ENCODE results near the gene PPM1E. TPM values are rescaled to one million over a fixed set of nuclear protein-coding genes. Genes with fewer than 3 reads are reported as not detected.

Gene PPM1E
- total and polyA plus RNA-seq, 2 of the 4 experiments (the other 2 are of a cell fraction), result under 0.01 to 0.05 TPM

DNA sequence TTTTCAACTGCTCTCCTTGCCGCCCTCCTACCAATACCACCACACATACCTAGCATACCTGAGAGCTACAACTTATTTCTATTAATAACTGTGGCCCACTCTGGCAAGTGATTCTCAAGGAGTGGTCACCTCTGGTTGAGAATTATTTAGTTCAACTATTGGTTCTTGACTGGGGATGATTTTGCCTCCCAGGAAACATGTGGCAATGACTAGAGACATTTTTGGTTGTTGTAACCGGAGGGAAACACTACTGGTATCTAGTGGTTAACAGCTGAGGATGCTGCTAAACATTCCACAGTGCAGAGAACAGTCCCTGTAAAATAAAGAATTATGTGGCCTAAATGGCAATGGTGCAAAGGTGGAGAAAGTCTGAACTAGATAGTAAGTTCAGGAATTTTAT, 254.4 kb downstream of the PPM1E start:
- Histone ChIP-seq H2AK9ac (replicated peaks; ENCODE audit: low read depth, low read length, poor library complexity) (no peak overlapping the region), H2BK5ac (ENCODE audit: low read depth, low read length, poor library complexity, severe bottlenecking) (no peak overlapping the region), H4K8ac (ENCODE audit: low read depth in 2 of 2, low read length in 2 of 2) (no peak overlapping the region), H3K4me3 (ENCODE audit: insufficient read depth, low read depth, low read length) (no peak overlapping the region), H3K27me3 (ENCODE audit: control insufficient read depth, insufficient read depth, low read length) (no peaks in the 10 kb centered on the region), H3K9ac (ENCODE audit: low read depth, low read length) (no peak overlapping the region), H2BK20ac (ENCODE audit: low read depth, low read length) (no peak overlapping the region), H3K79me1 (ENCODE audit: low read depth in 1 of 2, low read length in 2 of 2) (no peaks in the 10 kb centered on the region), H3K14ac (replicated peaks; ENCODE audit: low read depth, low read length) (no peak overlapping the region), H3K4me1 (ENCODE audit: control insufficient read depth, insufficient read depth, low read length) (no peaks in the 10 kb centered on the region), H3K36me3 (ENCODE audit: control insufficient read depth, insufficient read depth, low read length) (peaks cover 5% of the 10 kb centered on the region; the same call in 1 of the 2 replicates), H2BK15ac (ENCODE audit: low read depth, low read length) (no peak overlapping the region), H3K23ac (ENCODE audit: low read depth, low read length) (no peak overlapping the region), H3K9me1 (ENCODE audit: insufficient read depth, low read length) (no peaks in the 10 kb centered on the region), H2AFZ (replicated peaks; ENCODE audit: low read length, poor library complexity) (no peak overlapping the region), H4K5ac (ENCODE audit: low read depth, low read length) (no peak overlapping the region), H2AK5ac (ENCODE audit: low read depth, low read length) (no peak overlapping the region), H3K4ac (ENCODE audit: low read depth, low read length) (no peak overlapping the region), H3K18ac (ENCODE audit: low read depth, low read length) (no peak overlapping the region), H3K4me2 (ENCODE audit: low read depth, low read length) (no peak overlapping the region), H3K9me3 (ENCODE audit: control insufficient read depth, insufficient read depth, low read length) (no peaks in the 10 kb centered on the region), H3K27ac (ENCODE audit: insufficient read depth, low read length) (no peak overlapping the region), H4K91ac (ENCODE audit: insufficient read depth, low read depth, low read length) (no peak overlapping the region), H4K20me1 (ENCODE audit: insufficient read depth, low read length) (no peaks in the 10 kb centered on the region), H2BK120ac (ENCODE audit: low read depth, low read length) (no peak overlapping the region), H3K56ac (ENCODE audit: extremely low read depth, insufficient read depth, low read length) (no peak overlapping the region)
- WGBS, 2 experiments (ENCODE audit: extremely low coverage in 2 of 2, insufficient read length in 1 of 2), result 100% methylated on average over 1 of the region's 2 CpGs; no CpG with 5 or more reads in 1 of the 2 experiments
- BruUV-seq (replicated peaks), result no TSS peak
- DNase-seq (no peak), ATAC-seq (ENCODE audit: low read depth) (no peak)
- dilution Hi-C loops (cut with HindIII; ENCODE audit: low sequenced_read_pairs, unreplicated experiment), result no loop called here
- in situ Hi-C loops (cut with MboI; ENCODE audit: low sequenced_read_pairs), result no loop called here
- ChIA-PET POLR2A (ENCODE audit: unreplicated experiment) (no interaction called here), CTCF (no interaction called here)
- TF ChIP-seq MXI1 (IDR thresholded peaks at IDR 0.05; ENCODE audit: borderline replicate concordance, low read depth, low read length), result no peak
- TF ChIP-seq FOS (IDR thresholded peaks at IDR 0.05; ENCODE audit: low read depth, low read length), result no peak
- no peak for TF ChIP-seq SMC3 (IDR thresholded peaks at IDR 0.05; ENCODE audit: low read depth, low read length)
- TF ChIP-seq RAD21 (IDR thresholded peaks at IDR 0.05; ENCODE audit: low read length), result no peak
- TF ChIP-seq NFE2L2 (IDR thresholded peaks at IDR 0.05; ENCODE audit: low read depth, low read length), result no peak
- TF ChIP-seq, protein P1, sequence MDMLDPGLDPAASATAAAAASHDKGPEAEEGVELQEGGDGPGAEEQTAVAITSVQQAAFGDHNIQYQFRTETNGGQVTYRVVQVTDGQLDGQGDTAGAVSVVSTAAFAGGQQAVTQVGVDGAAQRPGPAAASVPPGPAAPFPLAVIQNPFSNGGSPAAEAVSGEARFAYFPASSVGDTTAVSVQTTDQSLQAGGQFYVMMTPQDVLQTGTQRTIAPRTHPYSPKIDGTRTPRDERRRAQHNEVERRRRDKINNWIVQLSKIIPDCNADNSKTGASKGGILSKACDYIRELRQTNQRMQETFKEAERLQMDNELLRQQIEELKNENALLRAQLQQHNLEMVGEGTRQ (IDR thresholded peaks at IDR 0.05; ENCODE audit: low read depth, low read length), result no peak
- no peak for TF ChIP-seq POLR2A (IDR thresholded peaks at IDR 0.05; ENCODE audit: low read depth, low read length)
- TF ChIP-seq, protein P2, sequence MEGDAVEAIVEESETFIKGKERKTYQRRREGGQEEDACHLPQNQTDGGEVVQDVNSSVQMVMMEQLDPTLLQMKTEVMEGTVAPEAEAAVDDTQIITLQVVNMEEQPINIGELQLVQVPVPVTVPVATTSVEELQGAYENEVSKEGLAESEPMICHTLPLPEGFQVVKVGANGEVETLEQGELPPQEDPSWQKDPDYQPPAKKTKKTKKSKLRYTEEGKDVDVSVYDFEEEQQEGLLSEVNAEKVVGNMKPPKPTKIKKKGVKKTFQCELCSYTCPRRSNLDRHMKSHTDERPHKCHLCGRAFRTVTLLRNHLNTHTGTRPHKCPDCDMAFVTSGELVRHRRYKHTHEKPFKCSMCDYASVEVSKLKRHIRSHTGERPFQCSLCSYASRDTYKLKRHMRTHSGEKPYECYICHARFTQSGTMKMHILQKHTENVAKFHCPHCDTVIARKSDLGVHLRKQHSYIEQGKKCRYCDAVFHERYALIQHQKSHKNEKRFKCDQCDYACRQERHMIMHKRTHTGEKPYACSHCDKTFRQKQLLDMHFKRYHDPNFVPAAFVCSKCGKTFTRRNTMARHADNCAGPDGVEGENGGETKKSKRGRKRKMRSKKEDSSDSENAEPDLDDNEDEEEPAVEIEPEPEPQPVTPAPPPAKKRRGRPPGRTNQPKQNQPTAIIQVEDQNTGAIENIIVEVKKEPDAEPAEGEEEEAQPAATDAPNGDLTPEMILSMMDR (conservative IDR thresholded peaks at IDR 0.05; ENCODE audit: low read depth, low read length), result no peak
- no peak for TF ChIP-seq BHLHE40 (IDR thresholded peaks at IDR 0.05; ENCODE audit: low read depth, low read length)
- TF ChIP-seq CEBPB (IDR thresholded peaks at IDR 0.05; ENCODE audit: low read depth, low read length), result no peak
- TF ChIP-seq MAFK (IDR thresholded peaks at IDR 0.05; ENCODE audit: low read depth, low read length), result no peak
- no peak for TF ChIP-seq CHD1 (IDR thresholded peaks at IDR 0.05; ENCODE audit: low read depth, low read length)
- TF ChIP-seq MAZ (IDR thresholded peaks at IDR 0.05; ENCODE audit: borderline replicate concordance, low read depth, low read length), result no peak
- TF ChIP-seq RFX5 (IDR thresholded peaks at IDR 0.05; ENCODE audit: low read depth, low read length), result no peak
- TF ChIP-seq, protein P3, sequence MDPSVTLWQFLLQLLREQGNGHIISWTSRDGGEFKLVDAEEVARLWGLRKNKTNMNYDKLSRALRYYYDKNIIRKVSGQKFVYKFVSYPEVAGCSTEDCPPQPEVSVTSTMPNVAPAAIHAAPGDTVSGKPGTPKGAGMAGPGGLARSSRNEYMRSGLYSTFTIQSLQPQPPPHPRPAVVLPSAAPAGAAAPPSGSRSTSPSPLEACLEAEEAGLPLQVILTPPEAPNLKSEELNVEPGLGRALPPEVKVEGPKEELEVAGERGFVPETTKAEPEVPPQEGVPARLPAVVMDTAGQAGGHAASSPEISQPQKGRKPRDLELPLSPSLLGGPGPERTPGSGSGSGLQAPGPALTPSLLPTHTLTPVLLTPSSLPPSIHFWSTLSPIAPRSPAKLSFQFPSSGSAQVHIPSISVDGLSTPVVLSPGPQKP (IDR thresholded peaks at IDR 0.05; ENCODE audit: borderline replicate concordance, low read depth, low read length), result no peak
- TF ChIP-seq RCOR1 (IDR thresholded peaks at IDR 0.05; ENCODE audit: insufficient replicate concordance, low read length), result no peak
- intact Hi-C loops (cut with micrococcal nuclease), result no loop called here

Data from IMR-90 (cell line).